Chondrocyte (in vitro differentiated cells): ENCODE measurements around the gene DALRD3. TPM values are rescaled to one million over a fixed set of nuclear protein-coding genes. Genes with fewer than 3 reads are reported as not detected.
A peak's percentile ranks its signal among the peaks of the same experiment; 100 is the strongest.

ENCODE experiments used
- DNase-seq: peaks from one replicate; pipeline ENCODE4 v3.0.0; 2021; ENCODE audit warnings: mixed read lengths, low spot score
- H3K27ac Mint-ChIP-seq: one replicate; pipeline ENCODE4 v1.8.0; 2021; ENCODE audit warnings: mild to moderate bottlenecking, moderate library complexity, mixed read lengths; ENCODE audit not compliant: unreplicated experiment
- H3K27me3 Mint-ChIP-seq: 2 replicates; pipeline ENCODE4 v1.8.0; 2021; ENCODE audit warnings: low read depth, mixed read lengths
- H3K36me3 Mint-ChIP-seq: 2 replicates; pipeline ENCODE4 v1.8.0; 2021; ENCODE audit warnings: low read depth, mixed read lengths
- H3K4me1 Mint-ChIP-seq: 2 replicates; pipeline ENCODE4 v1.8.0; 2021; ENCODE audit warnings: low read depth, mild to moderate bottlenecking, mixed read lengths
- H3K4me3 Mint-ChIP-seq: one replicate; pipeline ENCODE4 v1.8.0; 2021; ENCODE audit warnings: mild to moderate bottlenecking, moderate library complexity, mixed read lengths; ENCODE audit not compliant: unreplicated experiment
- H3K9me3 Mint-ChIP-seq: 2 replicates; pipeline ENCODE4 v1.8.0; 2021; ENCODE audit warnings: low read depth, mixed read lengths
- CTCF ChIP-seq: fragments of 200-600 bp; sonication (generic); IDR thresholded peaks from 2 replicates; pipeline ENCODE4 v1.5.0; 2021; ENCODE audit warnings: antibody characterized with exemption, mild to moderate bottlenecking, moderate library complexity
- total RNA-seq: library from RNA; stranded (reverse); gene quantifications from 3 replicates; pipeline ENCODE4 v1.2.1, GENCODE V29; 2021

Gene DALRD3
- total RNA-seq, 1 donor from 2014 or later, result 21.5 TPM

- peaks cover 1% of the 10 kb centered on the region for H3K36me3 Mint-ChIP-seq
- H3K4me3 Mint-ChIP-seq, result peak within 1 kb of the TSS; percentile 94
- peaks cover 28% of the 10 kb centered on the region for H3K4me1 Mint-ChIP-seq
- peak; percentile 73 for TF ChIP-seq CTCF
- H3K27me3 Mint-ChIP-seq, result no peaks in the 10 kb centered on the region
- peak within 1 kb of the TSS; percentile 96 for H3K27ac Mint-ChIP-seq
- no peaks in the 10 kb centered on the region for H3K9me3 Mint-ChIP-seq
- DNase-seq, result no peak
These were observed 28.4 kb downstream of the DALRD3 start, which contains the start of gene P4HTM for GRCh38 chr3:48989796-48990635. Gene P4HTM (plus strand): TSS chr3:48990241. CDS start chr3:48990257, 16 bp downstream.

GRCh38 chr3:48989126-48989795 is 29.1 kb downstream of the DALRD3 start:
- Mint-ChIP-seq H3K9me3 (no peaks in the 10 kb centered on the region), H3K4me3 (peak overlapping the region; percentile 94), H3K4me1 (peaks cover 28% of the 10 kb centered on the region), H3K36me3 (no peaks in the 10 kb centered on the region), H3K27ac (peak overlapping the region; percentile 96), H3K27me3 (no peaks in the 10 kb centered on the region)
- DNase-seq, result no peak
- no peak for TF ChIP-seq CTCF

- Mint-ChIP-seq H3K4me1 (peaks cover 16% of the 10 kb centered on the region), H3K9me3 (no peaks in the 10 kb centered on the region), H3K36me3 (peaks cover 12% of the 10 kb centered on the region), H3K27me3 (no peaks in the 10 kb centered on the region), H3K27ac (peak overlapping the region; percentile 23), H3K4me3 (no peak overlapping the region)
- no peak for TF ChIP-seq CTCF
- peak; percentile 25 for DNase-seq
These were observed 32.5 kb downstream of the DALRD3 start for GRCh38 chr3:48985831-48986376.

GRCh38 chr3:48984663-48985062 is 33.7 kb downstream of the DALRD3 start:
- peaks cover 12% of the 10 kb centered on the region for H3K4me1 Mint-ChIP-seq
- no peaks in the 10 kb centered on the region for H3K27me3 Mint-ChIP-seq
- H3K27ac Mint-ChIP-seq, result no peak overlapping the region

More at GRCh38 chr3:48984663-48985062, 33.7 kb downstream of the DALRD3 start:
- DNase-seq, result no peak
- TF ChIP-seq CTCF, result no peak
- no peak overlapping the region for H3K4me3 Mint-ChIP-seq
- H3K36me3 Mint-ChIP-seq, result peaks cover 18% of the 10 kb centered on the region
- no peaks in the 10 kb centered on the region for H3K9me3 Mint-ChIP-seq
